ENCODE measurements around the gene LIFR. TPM values are rescaled to one million over a fixed set of nuclear protein-coding genes. Genes with fewer than 3 reads are reported as not detected.

LIFR gene
- total RNA-seq (2022; extraction: Qiagen RNA extraction; ENCODE audit: low read depth) = 4.9 to 7.4 TPM (median 5.6 TPM) in 5 replicates

GRCh38 chr5:38556599-38557307 is at the start of gene LIFR:
Gene LIFR, minus strand, starts transcription at chr5:38556646. Its CDS starts 25,999 bp downstream, at chr5:38530647.

Measured in A549 treated with CpdA at 1 μM for 4 hours (cell line).